ENCODE data around the gene PSAP. TPM values are rescaled to one million over a fixed set of nuclear protein-coding genes. Genes with fewer than 3 reads are reported as not detected.

The PSAP gene
- total RNA-seq, 1 experiment from 2014 or later: 336 TPM

DNA sequence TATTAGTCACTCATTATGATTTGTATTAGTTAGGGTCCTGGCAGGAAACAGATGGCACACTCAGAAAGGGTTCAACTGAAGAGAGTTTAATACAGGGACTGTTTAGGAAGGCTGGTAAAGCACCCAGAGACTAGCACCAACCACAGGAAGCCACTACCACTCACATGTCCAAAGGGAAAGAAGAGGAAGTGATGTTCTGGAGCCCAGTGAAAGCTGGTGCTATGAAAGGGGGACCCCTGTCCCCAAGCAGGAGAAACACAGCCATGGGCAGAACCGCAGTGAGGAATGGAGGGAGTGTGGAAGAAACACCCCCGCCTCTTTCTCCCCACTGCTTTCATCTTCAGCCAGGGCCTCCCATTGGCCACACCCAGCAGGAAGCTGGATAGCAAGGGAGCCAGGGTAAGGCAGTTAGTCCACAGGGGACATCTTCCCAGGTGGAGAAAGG lies 74.5 kb downstream of the PSAP start:
- H4K5ac ChIP-seq (ENCODE audit: insufficient read length, low read depth, low read length): no peak overlapping the region
- H2BK120ac ChIP-seq (ENCODE audit: low read depth, low read length, poor library complexity, severe bottlenecking): no peak overlapping the region
- H2AFZ ChIP-seq (ENCODE audit: low read length): no peak overlapping the region
- no peaks in the 10 kb centered on the region for H3K4me1 ChIP-seq (ENCODE audit: insufficient read depth, low read length)
- H3K23ac ChIP-seq (ENCODE audit: insufficient read length, low read depth, low read length): no peak overlapping the region
- H2BK12ac ChIP-seq (ENCODE audit: insufficient read length, low read depth, low read length): no peak overlapping the region
- H3K56ac ChIP-seq (ENCODE audit: insufficient read length, low read depth, low read length): no peak overlapping the region
- no peak overlapping the region for H3K4me2 ChIP-seq (ENCODE audit: insufficient read depth, insufficient read length, low read length)
- no peak overlapping the region for H4K91ac ChIP-seq (ENCODE audit: insufficient read length, low read depth, low read length)
- H4K20me1 ChIP-seq (ENCODE audit: control insufficient read depth, insufficient read depth, insufficient read length): no peaks in the 10 kb centered on the region
- no peak overlapping the region for H3K18ac ChIP-seq (ENCODE audit: insufficient read length, low read depth, low read length)
- H4K8ac ChIP-seq (replicated peaks; ENCODE audit: insufficient read length, low read depth, low read length): no peak overlapping the region
- H3T11ph ChIP-seq (ENCODE audit: low read length): no peak overlapping the region
- DNase-seq: no peak
- Mint-ChIP-seq H3K27me3 (ENCODE audit: low read depth) (peaks cover 39% of the 10 kb centered on the region), H3K4me3 (no peak overlapping the region), H3K36me3 (ENCODE audit: insufficient read depth in 1 of 3, low read depth in 3 of 3) (no peaks in the 10 kb centered on the region; a peak in 1 of 7 replicates), H3K9me3 (peaks cover 0 to 3% of the 10 kb centered on the region in 2 experiments; a peak in 1 of 5 replicates), H3K27ac (no peak overlapping the region), H3K4me1 (peaks cover 3 to 10% of the 10 kb centered on the region in 2 experiments; a peak in 2 of 4 replicates)
- H3K14ac ChIP-seq (ENCODE audit: insufficient read depth, low read length): no peak overlapping the region; the same call in 1 of the 2 replicates
- H3K4ac ChIP-seq (ENCODE audit: low read depth, low read length): no peak overlapping the region
- no peak overlapping the region for H3K27ac ChIP-seq (ENCODE audit: insufficient read length, low read depth, low read length)
- H3K23me2 ChIP-seq (ENCODE audit: insufficient read length, low read depth, low read length, poor library complexity, severe bottlenecking): no peaks in the 10 kb centered on the region
- H2AK5ac ChIP-seq (ENCODE audit: insufficient read length, low read length): no peak overlapping the region
- TF ChIP-seq CTCF (conservative IDR thresholded peaks at IDR 0.05): no peak
- no peaks in the 10 kb centered on the region for H3K79me2 ChIP-seq (ENCODE audit: insufficient read depth, low read length)
- no peak overlapping the region for H3K9ac ChIP-seq (ENCODE audit: extremely low read depth, insufficient read length, low read length)
- no peak overlapping the region for H2BK20ac ChIP-seq (ENCODE audit: low read depth, low read length, poor library complexity, severe bottlenecking)
- no peak overlapping the region for H2BK5ac ChIP-seq (ENCODE audit: insufficient read length, low read length)
- H3K9me3 ChIP-seq (ENCODE audit: control insufficient read depth, low read depth, low read length): no peaks in the 10 kb centered on the region
- H3K79me1 ChIP-seq (ENCODE audit: insufficient read depth, low read depth, low read length, poor library complexity, severe bottlenecking): no peaks in the 10 kb centered on the region
- peaks cover 5% of the 10 kb centered on the region; the same call in 1 of the 2 replicates for H3K27me3 ChIP-seq (ENCODE audit: insufficient read depth, low read length)
- no CpG with 5 or more reads among the region's 2 CpGs for WGBS (ENCODE audit: extremely low coverage, insufficient read length, low lambda C conversion rate)
- no peak overlapping the region for H2BK15ac ChIP-seq (ENCODE audit: low read depth, low read length)

Measured in H9 (cell line).